ENCODE measurements around the gene KLHL41. TPM values are rescaled to one million over a fixed set of nuclear protein-coding genes. Genes with fewer than 3 reads are reported as not detected.

The KLHL41 gene
- total RNA-seq, 1 donor from 2014 or later = 0.49 TPM

DNA sequence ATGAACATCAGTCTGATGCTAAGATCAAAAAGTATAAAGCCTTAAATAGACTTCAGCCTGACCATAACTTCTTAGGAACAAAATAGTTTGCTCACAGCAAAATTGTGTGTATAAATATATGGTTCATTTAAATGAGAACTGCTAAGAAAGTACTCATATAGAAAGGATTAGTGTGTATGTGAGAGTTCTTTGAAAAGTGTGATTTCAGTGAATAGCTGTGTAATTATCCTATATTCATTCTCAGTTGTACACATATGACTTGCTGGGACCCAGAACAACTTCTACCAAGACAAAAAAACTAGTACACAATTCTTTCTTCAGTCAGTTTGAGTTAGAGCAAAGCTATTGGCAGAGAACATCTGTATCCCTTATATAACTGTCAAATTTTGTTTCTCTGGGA lies 23.0 kb upstream of the KLHL41 start:
- no peaks in the 10 kb centered on the region for H3K27me3 ChIP-seq
- no peak for DNase-seq (ENCODE audit: extremely low spot score in 2 of 2)
- H3K4me1 ChIP-seq = no peaks in the 10 kb centered on the region
- H3K36me3 ChIP-seq = peaks cover 0 to 20% of the 10 kb centered on the region in 2 donors
- no peak for TF ChIP-seq POLR2AphosphoS5 (IDR thresholded peaks at IDR 0.05; ENCODE audit: insufficient read depth in 1 of 2, low read depth in 1 of 2)
- no peak for TF ChIP-seq POLR2A (IDR thresholded peaks at IDR 0.05)
- no peak for TF ChIP-seq CTCF (IDR thresholded peaks at IDR 0.05)
- H3K4me3 ChIP-seq = no peak overlapping the region
- H3K9me3 ChIP-seq = no peaks in the 10 kb centered on the region
- intact Hi-C loops (cut with DNase I) = no loop called here
- no peak overlapping the region for H3K27ac ChIP-seq

GRCh38 chr2:169490834-169491233 lies 18.7 kb upstream of the KLHL41 start:
- Histone ChIP-seq H3K27ac (no peak overlapping the region), H3K4me1 (no peaks in the 10 kb centered on the region), H3K9me3 (no peaks in the 10 kb centered on the region), H3K27me3 (no peaks in the 10 kb centered on the region), H3K4me3 (no peak overlapping the region), H3K36me3 (peaks cover 0 to 10% of the 10 kb centered on the region in 2 donors)
- no peak for DNase-seq (ENCODE audit: extremely low spot score in 2 of 2)
- intact Hi-C loops (cut with DNase I) = no loop called here
- no peak for TF ChIP-seq POLR2AphosphoS5 (IDR thresholded peaks at IDR 0.05; ENCODE audit: insufficient read depth in 1 of 2, low read depth in 1 of 2)
- no peak for TF ChIP-seq CTCF (IDR thresholded peaks at IDR 0.05)
- no peak for TF ChIP-seq POLR2A (IDR thresholded peaks at IDR 0.05)

DNA sequence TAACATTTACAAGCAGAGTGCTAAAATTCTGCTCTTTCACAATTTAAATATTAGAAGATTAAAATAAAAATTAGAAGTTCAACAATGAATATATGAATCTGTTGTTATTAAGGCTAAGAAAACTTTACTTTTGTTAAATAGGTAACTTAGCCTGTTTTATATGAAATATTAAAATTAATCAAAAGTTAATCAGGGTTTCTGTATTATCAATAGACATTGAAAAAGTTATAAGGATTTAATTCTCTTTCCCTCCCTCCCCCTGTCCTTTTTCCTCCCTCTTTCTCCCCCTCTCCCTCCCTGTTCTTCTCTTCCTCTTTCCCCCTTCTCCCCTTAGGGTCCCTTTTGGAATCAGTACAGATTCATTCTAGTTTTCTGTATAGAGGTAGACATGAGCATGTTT lies 18.1 kb upstream of the KLHL41 start:
- H3K9me3 ChIP-seq = no peaks in the 10 kb centered on the region
- H3K4me3 ChIP-seq = no peak overlapping the region
- DNase-seq (ENCODE audit: extremely low spot score in 2 of 2) = no peak
- TF ChIP-seq POLR2A (IDR thresholded peaks at IDR 0.05) = no peak
- no peaks in the 10 kb centered on the region for H3K27me3 ChIP-seq
- no peaks in the 10 kb centered on the region for H3K4me1 ChIP-seq
- intact Hi-C loops (cut with DNase I) = no loop called here
- H3K27ac ChIP-seq = no peak overlapping the region
- peaks cover 0 to 10% of the 10 kb centered on the region in 2 donors for H3K36me3 ChIP-seq

DNA sequence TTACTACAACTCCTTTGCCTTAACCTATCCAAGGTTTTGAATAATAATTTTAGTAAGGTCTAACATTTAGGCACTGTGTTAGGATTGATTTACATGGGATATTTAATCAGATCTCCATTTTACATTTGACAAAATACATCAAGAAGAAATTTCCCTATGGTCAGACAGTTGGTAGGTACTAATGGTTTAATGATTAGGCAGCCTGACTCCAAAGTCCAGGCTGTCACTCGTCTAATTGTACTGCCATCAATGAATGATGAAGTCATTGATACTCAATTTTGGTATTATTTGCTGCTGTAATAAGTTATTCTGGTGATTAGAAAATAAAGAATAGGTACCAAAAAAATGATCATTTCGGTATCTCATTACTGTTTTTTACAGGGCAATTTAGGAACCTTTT lies 16.1 kb upstream of the KLHL41 start:
- no peak for DNase-seq (ENCODE audit: extremely low spot score in 2 of 2)
- H3K4me1 ChIP-seq = no peaks in the 10 kb centered on the region
- no peaks in the 10 kb centered on the region for H3K9me3 ChIP-seq
- intact Hi-C loops (cut with DNase I) = no loop called here
- H3K36me3 ChIP-seq = peaks cover 0 to 7% of the 10 kb centered on the region in 2 donors
- H3K27me3 ChIP-seq = no peaks in the 10 kb centered on the region
- H3K4me3 ChIP-seq = no peak overlapping the region
- H3K27ac ChIP-seq = no peak overlapping the region
- no peak for TF ChIP-seq POLR2AphosphoS5 (IDR thresholded peaks at IDR 0.05; ENCODE audit: insufficient read depth in 1 of 2, low read depth in 1 of 2)
- TF ChIP-seq CTCF (IDR thresholded peaks at IDR 0.05) = no peak
- no peak for TF ChIP-seq POLR2A (IDR thresholded peaks at IDR 0.05)

DNA sequence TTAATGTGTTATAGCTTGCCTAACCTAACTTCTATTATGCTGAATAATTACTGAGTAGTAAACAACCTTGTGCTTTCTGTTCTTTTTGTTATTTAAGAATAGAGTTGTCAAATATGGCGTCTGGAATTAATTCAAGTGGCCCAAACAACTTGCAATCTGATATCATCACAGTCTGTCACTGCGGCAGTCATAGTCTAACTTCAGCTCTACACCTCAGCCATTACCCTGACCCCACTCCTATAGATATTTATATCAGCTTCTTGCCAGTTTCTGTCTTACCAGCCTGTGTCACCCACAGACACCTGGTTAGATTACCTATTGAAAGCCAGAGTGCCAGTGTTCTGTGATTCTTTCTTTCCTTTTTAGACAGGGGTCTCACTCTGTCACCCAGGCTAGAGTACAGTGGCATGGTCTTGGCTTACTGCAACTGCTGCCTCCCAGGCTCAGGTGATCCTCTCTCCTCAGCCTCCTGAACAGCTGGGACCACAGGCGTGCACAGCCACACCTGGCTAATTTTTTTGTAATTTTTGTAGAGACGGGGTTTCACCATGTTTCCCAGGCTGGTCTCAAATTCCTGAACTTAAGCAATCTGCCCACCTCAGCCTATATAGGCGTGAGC lies 14.1 kb upstream of the KLHL41 start:
- H3K27ac ChIP-seq = no peak overlapping the region
- DNase-seq (ENCODE audit: extremely low spot score in 2 of 2) = no peak
- no peaks in the 10 kb centered on the region for H3K27me3 ChIP-seq
- intact Hi-C loops (cut with DNase I) = no loop called here
- H3K4me1 ChIP-seq = no peaks in the 10 kb centered on the region
- TF ChIP-seq POLR2AphosphoS5 (IDR thresholded peaks at IDR 0.05; ENCODE audit: insufficient read depth in 1 of 2, low read depth in 1 of 2) = no peak
- TF ChIP-seq POLR2A (IDR thresholded peaks at IDR 0.05) = no peak
- no peak for TF ChIP-seq CTCF (IDR thresholded peaks at IDR 0.05)
- peaks cover 0 to 13% of the 10 kb centered on the region in 2 donors for H3K36me3 ChIP-seq
- H3K4me3 ChIP-seq = no peak overlapping the region
- no peaks in the 10 kb centered on the region for H3K9me3 ChIP-seq

All from vagina (tissue), 2 donors.